Tibial nerve (tissue), 4 donors: Measurements from ENCODE around the gene SLC39A6. TPM values are rescaled to one million over a fixed set of nuclear protein-coding genes. Genes with fewer than 3 reads are reported as not detected.

Experiments
- DNase-seq, 2 donors: peaks; one replicate each; pipeline ENCODE4 v3.0.0-alpha.2; 2019; ENCODE audit warnings: low spot score in 2 of 2
- H3K27ac ChIP-seq, 4 donors: fragments of 200-600 bp; sonication (generic) in 3 of 4; one replicate each; pipeline ENCODE4 v1.5.1; 2017 to 2019; ENCODE audit warnings: mild to moderate bottlenecking in 1 of 4
- H3K27me3 ChIP-seq, 2 donors: fragments of 200-600 bp; sonication (generic) in 1 of 2; one replicate each; pipeline versions ENCODE4 v1.5.1 to v1.6.0; 2017 to 2019
- H3K36me3 ChIP-seq, 3 donors: fragments of 200-600 bp; sonication (generic); one replicate each; pipeline ENCODE4 v1.5.1; 2018 to 2019
- H3K4me1 ChIP-seq, 4 donors: fragments of 200-600 bp; sonication (generic) in 3 of 4; one replicate each; pipeline ENCODE4 v1.5.1; 2017 to 2019
- H3K4me3 ChIP-seq, 4 donors: fragments of 200-600 bp; sonication (generic) in 3 of 4; one replicate each; pipeline ENCODE4 v1.5.1; 2017 to 2019; ENCODE audit warnings: mild to moderate bottlenecking in 1 of 4, moderate library complexity in 1 of 4
- H3K9me3 ChIP-seq, 4 donors: fragments of 200-600 bp; sonication (generic) in 3 of 4; one replicate each; pipeline ENCODE4 v1.5.1; 2017 to 2019
- CTCF ChIP-seq, 5 experiments: fragments of 200-600 bp in 3 of 5; fragments of 450-650 bp in 2 of 5; sonication (generic) in 3 of 5; IDR thresholded peaks; one replicate each; pipeline ENCODE4 v1.5.1; 2016 to 2019; ENCODE audit warnings: antibody characterized with exemption in 5 of 5, mild to moderate bottlenecking in 3 of 5, moderate library complexity in 2 of 5
- EP300 ChIP-seq, 2 donors: sonication (generic); formaldehyde crosslinking; IDR thresholded peaks; one replicate each; pipeline ENCODE4 v1.6.1; 2017; ENCODE audit warnings: antibody characterized with exemption in 2 of 2, mild to moderate bottlenecking in 1 of 2
- POLR2A ChIP-seq, 2 donors: fragments of 450-650 bp; IDR thresholded peaks; one replicate each; pipeline ENCODE4 v1.6.1; 2017; ENCODE audit warnings: antibody characterized with exemption in 2 of 2, mild to moderate bottlenecking in 2 of 2, moderate library complexity in 2 of 2
- WGBS, 2 donors: methylation state at CpG; one replicate each; pipeline ENCODE4 v1.1.5; 2018; 5-methylcytosine and 5-hydroxymethylcytosine counted together
- total RNA-seq, 4 donors: library from RNA; depleted of rRNA; stranded (reverse); fragments of >200 nt; gene quantifications; one replicate each; pipeline ENCODE4 v1.1.0, GENCODE V29; 2016

The SLC39A6 gene
- total RNA-seq, 4 donors from 2014 or later: 43.3 to 53.3 (median 44.0) TPM

DNA sequence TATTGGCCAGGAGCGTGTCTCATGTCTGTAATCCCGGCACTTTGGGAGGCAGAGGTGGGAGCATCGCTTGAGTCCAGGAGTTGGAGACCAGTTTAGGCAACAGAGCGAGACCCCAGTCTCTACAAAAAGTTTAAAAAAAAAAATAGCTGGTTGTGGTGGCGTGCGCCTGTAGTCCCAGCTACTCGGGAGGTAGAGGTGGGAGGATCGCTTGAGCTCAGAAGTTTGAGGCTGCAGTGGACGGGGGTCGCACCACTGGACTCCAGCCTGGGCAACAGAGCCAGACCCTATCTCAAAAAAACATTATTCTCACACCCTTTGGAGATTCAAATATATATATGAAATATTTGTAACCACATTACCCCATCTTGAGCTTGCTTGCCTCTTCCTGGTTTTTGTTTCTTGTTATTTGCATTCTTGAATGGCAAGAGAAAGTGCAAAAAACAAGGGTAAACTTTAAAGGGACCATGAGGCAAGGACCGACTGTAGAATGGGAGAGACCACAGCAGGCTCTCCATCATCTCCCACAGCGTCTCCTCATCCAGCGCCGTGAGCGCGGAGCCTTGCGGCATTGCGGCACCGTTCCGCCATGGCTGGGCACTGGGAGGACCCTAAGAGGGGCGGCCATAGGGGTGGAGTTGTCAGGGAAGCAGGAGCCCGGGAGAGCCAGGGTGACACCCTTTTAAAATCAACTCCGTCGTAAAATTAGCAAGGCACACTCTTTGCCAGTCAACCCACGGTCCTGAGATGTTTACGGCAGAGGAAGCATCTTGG, 1.9 kb upstream of the SLC39A6 start:
- H3K27ac ChIP-seq: peak overlapping the region in 1 of 4 donors; percentile 95
- H3K4me1 ChIP-seq: peaks cover 0 to 54% (median 18%) of the 10 kb centered on the region in 4 donors
- 86 to 92% methylated on average over 26 of the region's 26 CpGs for WGBS, 2 donors
- TF ChIP-seq POLR2A (IDR thresholded peaks at IDR 0.05) (no peak), EP300 (IDR thresholded peaks at IDR 0.05) (no peak), CTCF (IDR thresholded peaks at IDR 0.05) (no peak)
- H3K4me3 ChIP-seq: peak overlapping the region; percentile 84 to 98 (median 88)
- DNase-seq: no peak
- peaks cover 0 to 1% (median 0%) of the 10 kb centered on the region in 3 donors for H3K36me3 ChIP-seq
- H3K9me3 ChIP-seq: no peaks in the 10 kb centered on the region
- no peaks in the 10 kb centered on the region for H3K27me3 ChIP-seq

DNA sequence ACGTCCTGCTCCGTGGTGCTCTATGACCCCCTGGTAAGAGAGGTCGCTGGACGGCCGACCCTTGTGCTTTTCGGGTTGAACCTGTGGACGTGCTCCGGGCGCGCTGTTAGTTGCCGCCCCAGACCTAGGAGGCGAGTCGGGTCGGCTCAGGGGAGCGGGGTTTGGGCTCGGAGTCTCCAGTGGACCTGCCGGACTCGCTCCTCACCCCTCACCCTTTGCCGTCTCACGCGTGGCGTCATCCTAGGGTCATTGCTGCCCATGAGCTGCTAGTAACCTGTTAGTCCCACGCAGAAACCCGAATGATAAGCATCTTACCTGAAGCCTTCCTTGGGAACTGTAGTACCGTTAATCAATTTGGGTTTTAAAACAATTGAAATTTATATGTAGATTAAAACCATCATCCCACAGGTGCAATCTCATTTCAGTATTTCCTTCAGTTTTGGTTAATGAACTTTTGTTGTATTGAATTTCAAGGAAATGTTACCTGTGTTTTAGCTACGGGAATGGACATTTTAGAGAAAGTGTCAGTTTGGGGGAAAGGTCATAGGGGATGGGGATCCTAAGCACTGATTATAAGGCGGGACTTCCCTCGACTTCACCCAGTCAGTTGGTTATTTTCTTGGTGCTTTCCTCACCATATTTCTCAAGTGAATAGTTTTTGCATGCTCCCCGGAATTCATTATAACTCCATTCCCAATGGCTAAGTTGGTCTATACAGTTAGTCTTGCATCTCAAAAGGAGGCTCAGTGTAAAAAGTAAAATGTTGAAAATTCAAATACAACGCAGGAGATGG, 1.1 kb upstream of the SLC39A6 start:
- TF ChIP-seq POLR2A (IDR thresholded peaks at IDR 0.05) (no peak), CTCF (IDR thresholded peaks at IDR 0.05) (no peak), EP300 (IDR thresholded peaks at IDR 0.05) (no peak)
- Histone ChIP-seq H3K4me3 (peak overlapping the region; percentile 84 to 98 (median 88)), H3K27ac (peak overlapping the region; percentile 94 to 100 (median 97)), H3K9me3 (no peaks in the 10 kb centered on the region), H3K27me3 (no peaks in the 10 kb centered on the region), H3K36me3 (no peaks in the 10 kb centered on the region), H3K4me1 (peaks cover 0 to 56% (median 18%) of the 10 kb centered on the region in 4 donors)
- no peak for DNase-seq
- 4 to 6% methylated on average over 13 to 30 of the region's 30 CpGs for WGBS, 2 donors

GRCh38 chr18:36128907-36129299, 237 bp downstream of the SLC39A6 start:
- Histone ChIP-seq H3K36me3 (peaks cover 0 to 11% (median 0%) of the 10 kb centered on the region in 3 donors), H3K4me3 (peak overlapping the region; percentile 84 to 98 (median 88)), H3K27ac (peak overlapping the region; percentile 94 to 100 (median 97)), H3K27me3 (no peaks in the 10 kb centered on the region), H3K4me1 (peaks cover 0 to 52% (median 18%) of the 10 kb centered on the region in 4 donors), H3K9me3 (no peaks in the 10 kb centered on the region)
- TF ChIP-seq EP300 (IDR thresholded peaks at IDR 0.05) (no peak), POLR2A (IDR thresholded peaks at IDR 0.05) (no peak), CTCF (IDR thresholded peaks at IDR 0.05) (no peak)
- WGBS, 2 donors: 0 to 1% methylated on average over 15 to 35 of the region's 37 CpGs
- DNase-seq: no peak

DNA sequence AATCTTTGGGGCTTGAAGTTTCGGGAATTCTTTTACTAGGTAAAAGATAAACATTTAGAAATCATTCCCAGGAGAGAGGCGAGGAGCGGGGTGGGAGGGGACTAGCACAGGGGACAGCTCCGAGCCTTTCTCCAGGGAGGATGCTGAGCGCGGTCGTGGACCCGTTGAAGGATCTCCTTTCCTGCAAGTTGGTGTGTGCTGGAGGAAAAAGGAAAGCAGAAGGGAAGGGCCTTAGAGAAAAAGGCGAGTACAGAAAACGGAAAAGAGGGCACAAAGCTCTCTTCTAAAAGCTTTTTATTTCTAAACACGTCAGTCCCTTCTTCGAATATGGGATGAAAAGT, 640 bp downstream of the SLC39A6 start:
- no peak for DNase-seq
- H3K27ac ChIP-seq: peak overlapping the region; percentile 94 to 100 (median 97)
- WGBS, 2 donors: 0 to 1% methylated on average over 12 of the region's 12 CpGs
- peaks cover 0 to 15% (median 0%) of the 10 kb centered on the region in 3 donors for H3K36me3 ChIP-seq
- peak overlapping the region; percentile 84 to 98 (median 88) for H3K4me3 ChIP-seq
- TF ChIP-seq CTCF (IDR thresholded peaks at IDR 0.05): no peak
- TF ChIP-seq POLR2A (IDR thresholded peaks at IDR 0.05): no peak
- TF ChIP-seq EP300 (IDR thresholded peaks at IDR 0.05): no peak
- no peaks in the 10 kb centered on the region for H3K9me3 ChIP-seq
- no peaks in the 10 kb centered on the region for H3K27me3 ChIP-seq
- H3K4me1 ChIP-seq: peaks cover 0 to 52% (median 18%) of the 10 kb centered on the region in 4 donors
